ENCODE measurements around the gene PTX4. TPM values are rescaled to one million over a fixed set of nuclear protein-coding genes. Genes with fewer than 3 reads are reported as not detected.

PTX4 gene
- total RNA-seq, 2 experiments from 2014 or later, result not detected

DNA sequence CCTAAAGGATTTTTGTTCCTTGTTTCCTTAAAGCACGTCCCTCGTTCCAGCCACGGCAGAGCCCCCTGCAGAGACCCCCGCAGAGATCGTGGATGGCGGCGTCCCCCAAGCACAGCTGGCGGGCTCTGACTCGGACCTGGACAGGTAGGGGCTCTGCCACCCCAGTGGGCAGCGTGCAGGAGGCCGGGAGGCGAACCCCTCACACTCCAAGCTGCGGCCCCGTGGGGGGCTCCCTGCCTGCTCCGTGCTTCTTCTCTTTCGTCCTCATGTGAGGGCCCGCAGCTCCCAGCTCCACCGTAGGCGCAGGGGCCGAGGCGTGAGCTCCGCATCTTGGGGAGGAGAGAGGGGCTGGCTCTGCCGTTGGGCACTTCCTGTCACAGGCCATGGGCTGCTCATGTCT is 12.9 kb upstream of the PTX4 start:
- H3K27me3 Mint-ChIP-seq, result no peaks in the 10 kb centered on the region
- ATAC-seq (ENCODE audit: low read depth) (no peak), DNase-seq (no peak)
- H3K4me3 Mint-ChIP-seq, result no peak overlapping the region
- POLR2A ChIA-PET, result no interaction called here
- no peak overlapping the region for H3K27ac Mint-ChIP-seq
- H3K36me3 Mint-ChIP-seq, result peaks cover 7% of the 10 kb centered on the region
- no peaks in the 10 kb centered on the region for H3K9me3 Mint-ChIP-seq
- H3K4me1 Mint-ChIP-seq, result no peaks in the 10 kb centered on the region

DNA sequence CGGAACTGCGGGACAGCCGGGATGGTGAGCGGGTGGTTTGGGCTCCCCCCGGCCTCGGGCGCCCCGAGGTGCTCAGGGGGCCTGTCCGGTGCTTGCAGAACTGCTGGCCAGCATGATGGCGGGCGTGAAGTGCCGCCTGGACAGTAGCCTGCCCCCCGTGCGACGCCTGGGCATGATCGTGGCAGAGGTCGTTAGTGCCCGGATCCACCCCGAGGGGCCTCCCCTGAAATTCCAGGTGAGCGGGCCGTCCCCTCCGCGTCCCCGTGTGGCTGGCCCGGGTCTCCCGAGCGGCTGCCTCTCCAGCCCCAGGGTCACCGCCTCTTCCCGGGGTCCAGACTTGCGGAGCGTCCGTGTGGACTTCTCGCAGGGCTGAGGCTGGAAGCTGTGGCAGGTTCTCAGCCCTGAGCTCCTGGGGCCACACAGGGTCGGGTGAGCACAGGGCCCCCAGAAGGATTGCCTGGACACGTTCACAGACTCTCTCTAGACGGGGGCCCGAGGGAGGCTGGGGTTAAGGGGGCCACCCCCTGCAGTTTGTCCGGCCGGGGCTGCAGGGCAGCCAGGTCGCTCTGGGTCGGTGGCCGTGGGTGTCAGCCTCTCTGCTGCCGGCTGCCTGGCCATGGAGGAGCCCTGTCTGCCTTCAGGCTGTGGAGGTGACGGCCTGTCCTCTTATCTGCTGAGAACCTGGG is 11.9 kb upstream of the PTX4 start:
- H3K27ac Mint-ChIP-seq, result no peak overlapping the region
- H3K27me3 Mint-ChIP-seq, result no peaks in the 10 kb centered on the region
- ATAC-seq (ENCODE audit: low read depth) (no peak), DNase-seq (no peak)
- H3K36me3 Mint-ChIP-seq, result peaks cover 7% of the 10 kb centered on the region
- H3K4me1 Mint-ChIP-seq, result no peaks in the 10 kb centered on the region
- POLR2A ChIA-PET, result no interaction called here
- H3K9me3 Mint-ChIP-seq, result no peaks in the 10 kb centered on the region
- no peak overlapping the region for H3K4me3 Mint-ChIP-seq

DNA sequence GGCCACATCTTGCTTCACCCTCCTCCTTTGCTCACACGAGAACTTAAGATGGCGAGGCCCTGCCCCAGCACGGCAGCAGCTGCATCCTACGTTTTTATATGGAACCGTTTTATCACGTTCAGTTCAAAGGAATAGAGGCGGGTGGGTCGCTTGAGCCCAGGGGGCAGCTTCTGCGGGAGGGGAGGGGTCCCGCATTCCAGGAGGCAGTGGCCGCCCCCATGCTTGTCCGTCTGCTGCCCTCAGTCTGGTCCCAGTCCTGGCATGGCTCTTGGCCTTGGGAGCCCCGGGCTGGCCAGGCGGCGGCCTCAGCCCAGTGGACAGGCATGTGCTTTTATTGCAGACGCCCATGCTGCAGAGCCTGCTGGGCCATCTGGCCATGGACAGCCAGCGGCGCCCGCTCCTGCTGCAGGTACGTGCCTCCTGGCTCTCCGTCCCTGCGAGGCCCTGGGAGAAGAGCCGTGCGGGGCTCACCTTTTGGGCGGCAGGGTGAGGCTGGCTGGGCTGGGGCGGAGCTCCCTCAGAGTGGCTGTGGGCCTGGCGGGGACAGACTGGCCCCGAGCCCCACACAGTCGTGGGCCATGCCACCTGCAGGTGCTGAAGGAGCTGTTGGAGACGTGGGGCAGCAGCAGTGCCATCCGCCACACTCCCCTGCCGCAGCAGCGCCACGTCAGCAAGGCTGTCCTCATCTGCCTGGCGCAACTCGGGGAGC is 11.2 kb upstream of the PTX4 start:
- POLR2A ChIA-PET, result interaction anchor here (0.6 kb wide), 1 partner anchor 23 kb away, joined by 3 read pairs; no protein-coding TSS in a partner anchor
- Mint-ChIP-seq H3K4me3 (no peak overlapping the region), H3K27me3 (no peaks in the 10 kb centered on the region), H3K27ac (no peak overlapping the region), H3K9me3 (no peaks in the 10 kb centered on the region), H3K36me3 (peaks cover 7% of the 10 kb centered on the region), H3K4me1 (no peaks in the 10 kb centered on the region)
- DNase-seq (no peak), ATAC-seq (ENCODE audit: low read depth) (no peak)

DNA sequence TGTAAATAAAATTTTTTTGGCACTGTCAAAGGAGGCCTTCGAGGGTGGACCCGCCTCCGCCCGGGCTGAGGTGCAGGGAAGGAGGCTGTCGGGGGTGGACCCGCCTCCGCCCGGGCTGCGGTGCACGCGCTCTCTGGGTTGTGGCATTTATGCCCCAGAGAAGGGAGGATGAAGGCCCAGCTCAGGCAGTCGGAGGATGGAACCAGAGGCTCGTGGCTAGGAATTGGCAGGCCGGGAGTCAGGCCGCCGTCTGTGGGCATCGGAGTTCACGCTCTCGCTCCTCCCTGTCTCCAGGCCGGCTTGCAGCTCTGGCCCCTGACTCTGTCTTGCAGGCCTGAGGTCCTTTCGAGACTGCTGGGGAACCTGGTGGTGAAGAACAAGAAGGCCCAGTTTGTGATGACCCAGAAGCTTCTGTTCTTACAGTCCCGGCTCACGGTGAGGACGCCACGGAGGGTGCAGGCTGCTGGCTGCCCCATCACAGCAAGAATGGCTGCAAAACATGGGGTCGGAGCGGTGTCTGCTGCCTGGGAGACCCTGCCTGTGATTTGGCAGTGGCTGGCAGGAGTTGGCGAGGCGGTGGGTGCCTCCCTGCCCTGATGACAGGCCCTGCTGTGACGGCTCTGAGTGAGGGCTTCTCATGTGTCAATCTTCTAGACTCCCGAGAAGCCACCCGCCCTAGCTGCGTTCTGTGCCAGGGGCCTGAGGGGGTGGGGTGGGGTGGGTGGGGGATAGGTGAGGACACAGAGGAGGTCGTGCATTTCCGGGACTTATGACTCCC is 10.3 kb upstream of the PTX4 start:
- POLR2A ChIA-PET, result no interaction called here
- Mint-ChIP-seq H3K4me1 (no peaks in the 10 kb centered on the region), H3K27ac (no peak overlapping the region), H3K9me3 (no peaks in the 10 kb centered on the region), H3K4me3 (no peak overlapping the region), H3K27me3 (no peaks in the 10 kb centered on the region), H3K36me3 (peaks cover 7% of the 10 kb centered on the region)
- no peak for ATAC-seq (ENCODE audit: low read depth)
- no peak for DNase-seq

DNA sequence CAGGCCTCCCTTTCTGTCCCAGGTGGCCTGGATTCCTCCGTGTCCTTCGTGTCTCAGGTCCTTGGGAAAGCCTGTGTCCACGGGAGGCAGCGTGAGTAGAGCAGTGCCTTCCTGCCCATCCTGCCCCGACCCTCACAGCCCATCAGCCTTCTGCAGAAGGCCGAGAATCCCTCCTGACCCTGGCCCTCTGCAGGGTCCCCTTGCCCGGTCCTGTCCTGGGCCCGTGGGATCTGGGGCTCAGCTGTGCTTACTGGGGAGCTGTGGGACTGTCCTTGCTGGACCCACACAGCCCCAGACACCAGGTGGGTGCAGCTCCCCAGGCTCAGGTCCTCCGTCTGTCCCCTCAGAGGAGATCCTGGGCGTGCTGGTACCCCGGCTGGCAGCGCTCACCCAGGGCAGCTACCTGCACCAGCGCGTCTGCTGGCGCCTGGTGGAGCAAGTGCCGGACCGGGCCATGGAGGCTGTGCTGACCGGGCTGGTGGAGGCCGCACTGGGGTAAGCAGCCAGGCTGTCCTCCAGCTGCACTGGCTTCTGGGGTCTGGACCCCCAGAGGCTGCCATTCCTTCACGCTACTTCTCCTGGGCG is 8.4 kb upstream of the PTX4 start:
- H3K9me3 Mint-ChIP-seq, result no peaks in the 10 kb centered on the region
- POLR2A ChIA-PET, result interaction anchor here (0.7 kb wide), 1 partner anchor 328 kb away, joined by 3 read pairs; no protein-coding TSS in a partner anchor
- H3K4me1 Mint-ChIP-seq, result peaks cover 8% of the 10 kb centered on the region
- ATAC-seq (ENCODE audit: low read depth) (no peak), DNase-seq (no peak)
- no peaks in the 10 kb centered on the region for H3K27me3 Mint-ChIP-seq
- no peak overlapping the region for H3K4me3 Mint-ChIP-seq
- no peaks in the 10 kb centered on the region for H3K36me3 Mint-ChIP-seq
- no peak overlapping the region for H3K27ac Mint-ChIP-seq

DNA sequence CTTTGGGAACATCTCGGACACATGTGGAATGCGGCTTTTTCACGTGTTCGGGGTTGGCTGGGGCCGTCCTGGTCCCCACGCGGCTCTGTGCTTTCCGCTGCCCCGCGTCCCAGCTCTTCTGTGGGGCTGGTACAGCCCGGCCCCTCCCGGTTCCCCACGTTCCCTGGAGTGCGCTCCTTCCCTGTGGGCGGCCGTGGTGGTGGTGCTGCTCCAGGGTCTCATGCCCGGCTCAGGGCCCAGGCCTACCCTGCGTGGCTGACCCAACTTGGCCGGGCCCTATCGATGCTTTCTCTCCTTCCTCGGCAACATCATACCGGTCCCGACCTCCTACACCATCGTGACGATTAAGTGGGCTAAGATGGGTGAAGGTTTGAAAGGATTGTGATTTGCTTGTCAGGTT is 7.7 kb upstream of the PTX4 start:
- H3K9me3 Mint-ChIP-seq, result no peaks in the 10 kb centered on the region
- H3K36me3 Mint-ChIP-seq, result no peaks in the 10 kb centered on the region
- H3K4me3 Mint-ChIP-seq, result no peak overlapping the region
- ATAC-seq (ENCODE audit: low read depth) (no peak), DNase-seq (no peak)
- H3K27ac Mint-ChIP-seq, result no peak overlapping the region
- H3K27me3 Mint-ChIP-seq, result no peaks in the 10 kb centered on the region
- peaks cover 8% of the 10 kb centered on the region for H3K4me1 Mint-ChIP-seq
- POLR2A ChIA-PET, result no interaction called here

DNA sequence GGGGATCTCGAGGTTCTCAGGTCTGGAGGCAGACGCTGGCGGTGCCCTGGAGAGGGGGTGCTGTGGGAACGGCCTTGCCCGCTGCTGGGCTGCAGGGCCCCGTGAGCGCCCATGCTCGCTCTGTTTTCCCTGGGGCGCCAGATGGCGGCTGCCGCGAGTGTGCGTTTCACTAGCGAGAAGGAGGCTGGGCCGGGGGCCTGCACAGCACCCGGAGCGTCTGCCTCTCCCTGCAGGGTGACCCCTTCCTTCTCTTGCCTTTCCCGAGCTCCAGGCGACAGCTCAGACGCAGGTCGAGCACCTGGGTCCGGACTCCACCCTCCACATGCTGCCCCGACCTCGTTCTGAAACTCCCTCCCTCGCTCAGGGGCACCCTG is 7.1 kb upstream of the PTX4 start:
- Mint-ChIP-seq H3K4me3 (no peak overlapping the region), H3K27me3 (no peaks in the 10 kb centered on the region), H3K4me1 (peaks cover 8% of the 10 kb centered on the region), H3K9me3 (no peaks in the 10 kb centered on the region), H3K27ac (no peak overlapping the region), H3K36me3 (no peaks in the 10 kb centered on the region)
- POLR2A ChIA-PET, result no interaction called here
- ATAC-seq (ENCODE audit: low read depth) (no peak), DNase-seq (no peak)

DNA sequence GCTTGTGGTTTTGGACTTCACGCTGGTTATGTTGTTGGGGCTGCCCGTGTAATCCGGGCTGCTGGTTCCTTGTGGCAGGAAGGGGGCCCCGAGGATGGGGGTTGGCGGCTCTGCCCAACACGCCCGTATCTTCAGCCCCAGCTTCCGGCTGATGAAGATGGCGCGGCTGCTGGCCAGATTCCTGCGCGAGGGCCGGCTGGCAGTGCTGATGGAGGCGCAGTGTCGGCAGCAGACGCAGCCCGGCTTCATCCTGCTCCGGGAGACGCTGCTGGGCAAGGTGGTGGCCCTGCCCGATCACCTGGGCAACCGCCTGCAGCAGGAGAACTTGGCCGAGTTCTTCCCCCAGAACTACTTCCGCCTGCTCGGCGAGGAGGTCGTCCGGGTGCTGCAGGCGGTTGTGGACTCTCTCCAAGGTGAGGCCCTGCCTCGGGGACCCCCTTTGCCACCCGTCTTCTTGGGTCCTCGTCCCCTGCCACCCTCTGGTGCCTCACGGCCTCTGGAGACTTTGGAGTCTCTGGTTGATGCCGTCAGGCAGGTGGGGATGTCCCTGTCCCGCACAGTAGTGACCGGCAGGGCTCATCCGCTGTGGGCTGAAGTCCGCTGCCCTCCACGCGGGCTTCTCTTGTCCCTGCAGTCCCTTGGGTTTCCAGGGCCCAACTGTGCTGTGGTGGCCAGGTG is 6.6 kb upstream of the PTX4 start:
- ATAC-seq (ENCODE audit: low read depth), result no peak
- POLR2A ChIA-PET, result no interaction called here
- Mint-ChIP-seq H3K27me3 (no peaks in the 10 kb centered on the region), H3K9me3 (no peaks in the 10 kb centered on the region), H3K4me3 (no peak overlapping the region), H3K4me1 (peaks cover 8% of the 10 kb centered on the region), H3K36me3 (no peaks in the 10 kb centered on the region), H3K27ac (no peak overlapping the region)
- DNase-seq, result no peak

DNA sequence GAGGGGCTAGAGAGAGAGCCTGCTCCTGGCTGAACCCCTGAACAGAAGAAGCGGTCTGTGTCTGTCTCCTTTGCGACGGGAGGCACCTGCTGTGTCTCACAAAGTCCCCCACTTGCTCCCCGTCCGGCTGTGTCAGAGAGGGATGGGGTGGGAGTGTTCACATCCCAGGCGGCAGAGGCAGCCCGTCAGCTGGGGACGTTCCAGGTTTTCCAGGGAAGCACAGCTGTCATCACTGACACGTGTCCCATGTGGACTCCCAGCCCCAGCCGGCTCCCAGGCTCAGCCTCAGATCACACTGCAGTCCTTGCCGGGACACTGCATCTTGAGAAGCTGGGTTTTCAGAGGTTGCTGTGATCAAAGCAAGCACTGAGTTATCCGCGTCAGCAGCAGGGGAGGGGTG is 6.0 kb upstream of the PTX4 start:
- peak overlapping the region; percentile 94 for H3K4me3 Mint-ChIP-seq
- ATAC-seq (ENCODE audit: low read depth), result no peak
- POLR2A ChIA-PET, result interaction anchor here (2.2 to 3.5 kb wide), 2 partner anchors 39 to 74 kb away, joined by 11 to 26 read pairs; partner anchors contain the start of genes TMEM204 and UQCC4
- H3K9me3 Mint-ChIP-seq, result no peaks in the 10 kb centered on the region
- H3K27ac Mint-ChIP-seq, result peak overlapping the region; percentile 34
- no peaks in the 10 kb centered on the region for H3K27me3 Mint-ChIP-seq
- H3K36me3 Mint-ChIP-seq, result no peaks in the 10 kb centered on the region
- H3K4me1 Mint-ChIP-seq, result peaks cover 8% of the 10 kb centered on the region
- no peak for DNase-seq

DNA sequence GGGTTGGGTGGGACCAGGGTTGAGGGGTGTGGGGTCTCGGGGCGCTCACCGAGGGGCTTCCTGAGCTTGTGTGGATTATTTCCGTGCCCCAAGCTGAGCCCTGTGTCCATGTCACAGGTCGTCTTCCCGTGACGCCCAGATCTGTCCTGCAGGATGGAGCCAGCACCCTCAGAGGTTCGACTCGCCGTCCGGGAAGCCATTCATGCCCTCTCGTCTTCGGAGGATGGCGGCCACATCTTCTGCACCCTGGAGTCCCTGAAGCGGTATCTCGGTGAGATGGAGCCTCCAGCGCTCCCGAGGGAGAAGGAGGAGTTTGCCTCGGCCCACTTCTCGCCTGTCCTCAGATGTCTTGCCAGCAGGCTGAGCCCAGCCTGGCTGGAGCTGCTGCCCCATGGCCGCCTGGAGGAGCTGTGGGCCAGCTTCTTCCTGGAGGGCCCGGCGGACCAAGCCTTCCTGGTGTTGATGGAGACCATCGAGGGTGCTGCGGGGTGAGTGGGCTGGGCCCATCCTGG is 5.4 kb upstream of the PTX4 start:
- Mint-ChIP-seq H3K27me3 (no peaks in the 10 kb centered on the region), H3K27ac (peak overlapping the region; percentile 34), H3K4me3 (peak overlapping the region; percentile 94), H3K9me3 (no peaks in the 10 kb centered on the region), H3K4me1 (peaks cover 8% of the 10 kb centered on the region), H3K36me3 (no peaks in the 10 kb centered on the region)
- POLR2A ChIA-PET, result interaction anchor here (0.9 to 3.5 kb wide), 5 partner anchors 19 to 212 kb away, joined by 4 to 26 read pairs (median 7); partner anchors contain the start of genes MAPK8IP3, TMEM204 and UQCC4
- DNase-seq (no peak), ATAC-seq (ENCODE audit: low read depth) (no peak)

DNA sequence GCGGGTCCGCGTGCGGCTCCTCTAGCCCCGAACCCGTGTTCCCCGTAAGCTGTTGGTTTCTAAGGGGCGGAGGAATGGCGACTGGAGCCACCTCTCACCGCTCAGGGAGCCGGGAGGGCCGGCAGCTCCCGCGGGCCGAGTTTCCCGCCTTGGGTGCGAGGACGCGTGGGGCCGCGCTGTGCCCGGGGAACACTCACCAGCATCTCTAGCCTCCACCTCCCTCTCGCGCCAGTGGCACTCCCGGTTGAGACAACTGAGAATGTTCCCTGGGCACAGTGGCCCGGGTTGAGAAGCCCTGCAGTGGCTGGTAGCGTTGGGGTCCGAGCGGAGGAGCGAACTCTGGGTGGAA is 5.0 kb upstream of the PTX4 start:
- H3K4me1 Mint-ChIP-seq, result peaks cover 8% of the 10 kb centered on the region
- ATAC-seq (ENCODE audit: low read depth) (peak; percentile 5), DNase-seq (no peak)
- H3K36me3 Mint-ChIP-seq, result no peaks in the 10 kb centered on the region
- POLR2A ChIA-PET, result interaction anchor here (0.9 to 3.5 kb wide), 5 partner anchors 18 to 213 kb away, joined by 4 to 26 read pairs (median 7); partner anchors contain the start of genes MAPK8IP3, TMEM204 and UQCC4
- peak overlapping the region; percentile 94 for H3K4me3 Mint-ChIP-seq
- H3K27me3 Mint-ChIP-seq, result no peaks in the 10 kb centered on the region
- H3K9me3 Mint-ChIP-seq, result no peaks in the 10 kb centered on the region
- peak overlapping the region; percentile 80 for H3K27ac Mint-ChIP-seq

DNA sequence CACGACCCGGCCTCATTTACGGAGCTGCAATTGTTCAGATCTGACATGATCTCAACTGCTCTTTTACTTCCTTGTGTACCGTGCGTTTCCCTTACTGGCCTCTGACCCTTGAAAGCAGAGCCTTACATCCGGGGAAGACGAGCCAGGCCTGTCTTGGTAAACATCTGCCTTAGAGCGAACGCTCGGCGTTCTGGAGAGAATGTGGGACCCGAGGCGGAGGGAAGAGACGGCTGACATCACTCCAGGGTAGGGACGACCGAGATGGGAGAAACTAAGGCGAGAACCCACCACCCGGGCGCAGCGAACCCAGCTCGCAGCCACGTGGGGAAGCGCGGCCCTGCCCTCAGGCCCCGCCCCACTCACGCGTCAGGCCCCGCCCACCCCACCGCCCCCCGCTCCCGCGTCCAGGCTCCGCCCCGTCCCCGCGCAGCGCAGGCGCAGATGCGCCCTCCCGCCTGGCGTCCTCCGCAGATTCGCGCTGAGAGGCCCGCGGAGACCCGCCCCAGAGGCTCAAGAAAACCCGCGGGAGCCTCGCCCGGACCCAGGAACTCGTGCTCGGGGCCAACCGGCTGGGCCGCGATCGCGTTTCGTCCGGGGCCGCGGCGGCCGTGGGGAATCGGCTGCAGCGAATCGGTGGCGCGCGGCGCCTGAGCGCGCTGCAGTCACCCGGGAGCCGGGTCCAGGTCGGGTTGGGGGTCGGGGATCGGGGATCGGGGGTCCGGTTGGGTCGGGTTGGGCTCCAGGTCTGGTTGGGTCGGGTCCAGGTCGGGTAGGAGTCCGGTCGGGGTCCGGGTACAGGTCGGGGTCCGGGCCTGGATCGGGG is 4.4 kb upstream of the PTX4 start, which contains the start of gene TELO2:
TELO2 (plus strand) TSS at position 438 of the 823 bp plus-strand sequence. CDS start 922 bp downstream, outside the sequence.
- Mint-ChIP-seq H3K36me3 (no peaks in the 10 kb centered on the region), H3K27me3 (no peaks in the 10 kb centered on the region), H3K9me3 (no peaks in the 10 kb centered on the region), H3K27ac (peak within 1 kb of the TSS; percentile 98), H3K4me1 (peaks cover 8% of the 10 kb centered on the region), H3K4me3 (peak within 1 kb of the TSS; percentile 94)
- DNase-seq, result peak; percentile 95
- peak; percentile 86 for ATAC-seq (ENCODE audit: low read depth)
- POLR2A ChIA-PET, result interaction anchor here (0.6 to 3.5 kb wide), 9 partner anchors 11 to 213 kb away, joined by 4 to 26 read pairs (median 5); partner anchors contain the start of genes MAPK8IP3, TMEM204 and UQCC4
